GM20000 (cell line): ENCODE data around the gene CAMSAP1.

ENCODE experiments used
- DNase-seq: peaks from one replicate; pipeline ENCODE4 v3.0.0; 2012; ENCODE audit warnings: low spot score
- TF ChIP-seq, protein P1 (sequence below): IDR thresholded peaks from 2 replicates; pipeline ENCODE4 v1.5.1; 2012; ENCODE audit warnings: mild to moderate bottlenecking, control low read depth; ENCODE audit errors: extremely low read depth, missing control alignments

The CAMSAP1 gene

DNA sequence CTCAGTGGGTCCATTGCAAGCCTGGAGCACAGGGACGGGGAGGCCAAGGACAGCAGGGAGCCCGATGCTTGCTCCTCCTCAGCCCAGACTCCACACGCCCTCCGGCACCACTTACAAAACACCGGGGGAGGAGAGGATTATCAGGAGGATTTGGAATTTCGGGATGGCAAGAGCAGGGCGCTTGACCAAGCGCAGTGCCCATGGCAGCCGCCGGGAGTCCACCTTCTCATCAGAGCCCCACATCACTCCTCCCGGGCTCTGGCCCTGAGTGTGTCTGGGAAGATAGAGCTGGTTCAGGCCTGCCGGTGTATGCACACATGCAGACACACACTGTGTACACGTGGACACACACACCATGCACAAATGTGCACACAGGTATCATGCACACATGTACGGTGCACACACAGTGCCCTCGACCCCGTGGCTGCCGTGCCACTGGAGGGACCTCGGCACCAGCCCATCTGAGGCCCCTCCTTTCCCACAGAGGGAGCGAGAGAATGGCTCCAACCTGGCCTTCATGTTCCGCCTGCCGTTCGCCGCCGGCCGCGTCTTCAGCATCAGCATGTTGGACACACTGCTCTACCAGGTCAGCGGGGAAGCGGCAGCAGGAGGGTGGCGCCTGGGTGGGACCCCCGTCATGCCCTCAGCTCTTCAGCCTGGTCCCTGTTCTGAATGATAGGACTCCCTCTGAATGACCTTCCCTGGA, 123.7 kb downstream of the CAMSAP1 start:
- DNase-seq, result no peak
- TF ChIP-seq, protein P1, sequence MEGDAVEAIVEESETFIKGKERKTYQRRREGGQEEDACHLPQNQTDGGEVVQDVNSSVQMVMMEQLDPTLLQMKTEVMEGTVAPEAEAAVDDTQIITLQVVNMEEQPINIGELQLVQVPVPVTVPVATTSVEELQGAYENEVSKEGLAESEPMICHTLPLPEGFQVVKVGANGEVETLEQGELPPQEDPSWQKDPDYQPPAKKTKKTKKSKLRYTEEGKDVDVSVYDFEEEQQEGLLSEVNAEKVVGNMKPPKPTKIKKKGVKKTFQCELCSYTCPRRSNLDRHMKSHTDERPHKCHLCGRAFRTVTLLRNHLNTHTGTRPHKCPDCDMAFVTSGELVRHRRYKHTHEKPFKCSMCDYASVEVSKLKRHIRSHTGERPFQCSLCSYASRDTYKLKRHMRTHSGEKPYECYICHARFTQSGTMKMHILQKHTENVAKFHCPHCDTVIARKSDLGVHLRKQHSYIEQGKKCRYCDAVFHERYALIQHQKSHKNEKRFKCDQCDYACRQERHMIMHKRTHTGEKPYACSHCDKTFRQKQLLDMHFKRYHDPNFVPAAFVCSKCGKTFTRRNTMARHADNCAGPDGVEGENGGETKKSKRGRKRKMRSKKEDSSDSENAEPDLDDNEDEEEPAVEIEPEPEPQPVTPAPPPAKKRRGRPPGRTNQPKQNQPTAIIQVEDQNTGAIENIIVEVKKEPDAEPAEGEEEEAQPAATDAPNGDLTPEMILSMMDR, result no peak

DNA sequence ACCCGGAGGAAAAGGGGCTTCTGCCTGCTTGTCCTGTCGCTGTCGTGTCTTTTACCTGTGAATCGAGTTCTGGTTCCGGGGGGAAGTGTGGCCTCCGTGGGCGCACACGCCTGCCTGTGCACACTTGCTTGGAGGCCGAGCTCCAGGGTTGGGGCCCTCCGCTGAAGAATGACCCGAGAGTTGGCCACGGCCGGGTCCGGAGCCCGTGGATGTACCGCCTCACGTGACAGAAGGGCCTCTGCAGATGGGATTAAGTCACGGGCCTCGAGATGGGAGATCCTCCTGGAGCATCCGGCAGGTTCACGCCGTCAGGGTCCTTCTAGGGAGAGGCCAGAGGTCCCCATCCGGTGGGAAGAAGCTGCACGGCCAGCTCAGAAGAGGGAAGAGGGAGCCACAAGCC, 124.4 kb downstream of the CAMSAP1 start:
- TF ChIP-seq, protein P1, result no peak
- no peak for DNase-seq

DNA sequence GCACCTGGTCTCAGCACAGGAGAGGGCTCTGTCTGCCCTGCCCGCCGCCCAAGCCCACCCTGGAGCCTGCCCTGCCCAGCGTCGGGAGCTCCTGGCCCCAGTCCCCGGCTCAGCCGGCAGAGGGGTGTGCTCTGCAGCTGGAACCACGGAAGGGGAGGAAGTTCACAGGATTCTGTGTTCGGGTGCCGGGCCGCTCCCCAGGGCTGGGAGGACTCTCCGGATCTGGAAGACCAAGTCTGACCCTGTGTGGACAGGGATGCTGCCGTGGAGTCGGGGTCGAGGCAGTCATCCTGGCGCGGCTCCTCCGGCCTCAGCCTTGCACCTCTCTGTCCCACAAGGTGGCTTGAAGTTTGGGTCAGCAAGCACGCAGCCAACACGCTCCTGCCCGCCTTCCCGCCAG, 126.7 kb downstream of the CAMSAP1 start:
- TF ChIP-seq, protein P1, result no peak
- DNase-seq, result no peak

DNA sequence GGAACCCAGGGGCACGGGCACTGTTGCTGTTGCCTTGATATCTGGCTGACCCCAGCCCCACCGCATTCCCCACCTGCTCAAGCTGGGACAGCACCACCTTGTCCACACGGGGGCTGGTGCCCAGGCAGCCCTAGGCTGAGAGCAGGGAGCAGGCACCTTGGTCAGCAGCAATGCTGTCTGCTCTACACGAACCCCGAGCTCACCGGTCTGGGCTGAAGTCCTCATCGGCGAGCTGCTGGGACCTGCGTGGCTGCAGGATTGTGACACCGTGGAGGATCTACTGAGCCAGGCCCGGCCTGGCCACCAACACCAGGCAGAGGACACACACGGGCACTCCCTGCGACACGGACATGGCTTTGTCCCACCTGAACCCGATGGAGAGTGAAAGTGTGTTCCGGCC, 127.3 kb downstream of the CAMSAP1 start:
- TF ChIP-seq, protein P1, result no peak
- DNase-seq, result no peak

DNA sequence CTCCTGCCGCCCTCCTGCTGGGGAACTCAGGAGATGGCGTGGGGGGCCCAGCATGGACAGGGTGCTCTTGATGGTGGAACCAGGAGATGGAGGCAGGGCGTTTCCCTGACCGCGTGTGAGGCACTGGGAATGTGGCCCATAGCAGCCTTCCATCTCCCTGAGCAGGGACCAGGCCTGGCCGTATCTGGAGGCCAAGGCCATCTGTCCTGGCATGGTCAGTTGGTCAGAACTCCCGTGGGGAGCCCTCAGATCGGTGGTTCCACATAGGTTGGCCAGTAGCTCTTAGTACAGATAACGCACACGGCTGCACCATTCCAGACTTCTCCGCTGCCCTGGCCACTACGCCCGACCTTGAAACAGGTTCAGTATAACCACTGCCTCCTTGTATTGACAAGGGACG, 127.8 kb downstream of the CAMSAP1 start:
- TF ChIP-seq, protein P1, result no peak

DNA sequence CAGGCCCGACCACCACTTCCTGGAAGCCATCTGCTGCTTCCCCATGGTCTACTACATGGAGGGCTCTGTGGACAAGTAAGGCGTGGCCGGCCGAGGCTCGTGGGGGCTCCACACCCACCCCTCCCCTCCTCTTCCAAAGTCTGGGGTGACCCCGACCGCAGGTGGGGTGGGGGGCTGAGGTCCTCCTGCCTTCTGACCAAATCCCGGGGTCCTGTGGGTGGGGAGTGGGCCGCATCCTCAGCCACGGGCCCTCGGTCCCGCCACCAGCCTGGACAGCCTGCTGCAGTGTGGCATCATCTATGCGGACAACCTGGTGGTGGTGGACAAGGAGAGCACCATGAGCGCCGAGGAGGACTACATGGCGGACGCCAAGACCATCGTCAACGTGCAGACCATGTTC, 128.9 kb downstream of the CAMSAP1 start:
- TF ChIP-seq, protein P1, result no peak
- DNase-seq, result no peak

More for the DNA sequence above, 127.8 kb downstream of the CAMSAP1 start:
- DNase-seq, result no peak

DNA sequence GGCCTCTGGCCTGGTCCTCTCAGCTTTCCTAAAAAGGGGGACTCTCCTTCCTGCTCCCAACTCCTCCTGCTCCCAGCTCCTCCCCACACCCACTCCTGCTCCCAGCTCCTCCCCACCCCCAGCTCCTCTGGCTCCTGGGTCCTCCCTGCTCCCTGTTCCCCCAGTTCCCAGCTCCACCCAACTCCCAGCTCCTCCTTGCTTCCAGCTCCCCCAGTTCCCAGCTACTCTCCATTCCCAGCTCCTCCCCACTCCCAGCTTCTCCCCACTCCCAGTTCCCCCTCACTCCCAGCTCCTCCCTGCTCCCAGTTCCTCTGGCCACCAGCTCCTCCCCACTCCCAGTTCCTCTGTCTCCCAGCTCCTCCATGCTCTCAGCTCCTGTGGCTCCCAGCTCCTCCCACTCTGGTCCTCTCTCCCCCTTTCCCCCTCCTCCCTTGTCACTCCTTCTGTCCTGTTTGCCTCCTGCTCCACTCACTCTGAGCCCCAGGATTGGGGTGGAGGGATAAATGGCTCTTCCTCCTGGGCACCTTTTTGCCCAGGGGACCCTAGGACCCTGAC, 129.6 kb downstream of the CAMSAP1 start:
- TF ChIP-seq, protein P1, result no peak
- DNase-seq, result no peak
